Endothelial cell (in vitro differentiated cells): ENCODE data around the gene DISC1. TPM values are rescaled to one million over a fixed set of nuclear protein-coding genes. Genes with fewer than 3 reads are reported as not detected.

ENCODE experiments used
- DNase-seq: peaks from one replicate; pipeline ENCODE4 v3.0.0; 2021; ENCODE audit warnings: low spot score
- H3K27ac Mint-ChIP-seq: one replicate; pipeline ENCODE4 v1.8.0; 2021; ENCODE audit warnings: mixed read lengths, inconsistent platforms; ENCODE audit not compliant: unreplicated experiment
- H3K27me3 Mint-ChIP-seq: one replicate; pipeline ENCODE4 v1.8.0; 2021; ENCODE audit warnings: mild to moderate bottlenecking, moderate library complexity, mixed read lengths, inconsistent platforms; ENCODE audit not compliant: unreplicated experiment
- H3K36me3 Mint-ChIP-seq: one replicate; pipeline ENCODE4 v1.8.0; 2021; ENCODE audit warnings: mild to moderate bottlenecking, low read depth, mixed read lengths, inconsistent platforms; ENCODE audit not compliant: unreplicated experiment
- H3K4me1 Mint-ChIP-seq: one replicate; pipeline ENCODE4 v1.8.0; 2021; ENCODE audit warnings: mild to moderate bottlenecking, mixed read lengths, inconsistent platforms; ENCODE audit not compliant: unreplicated experiment
- H3K4me3 Mint-ChIP-seq: one replicate; pipeline ENCODE4 v1.8.0; 2021; ENCODE audit warnings: mild to moderate bottlenecking, mixed read lengths, inconsistent platforms; ENCODE audit not compliant: unreplicated experiment
- H3K9me3 Mint-ChIP-seq: one replicate; pipeline ENCODE4 v1.8.0; 2021; ENCODE audit warnings: mixed read lengths, inconsistent platforms; ENCODE audit not compliant: unreplicated experiment
- CTCF ChIP-seq: fragments of 200-600 bp; sonication (generic); IDR thresholded peaks from one replicate; pipeline ENCODE4 v1.5.0; 2021; ENCODE audit warnings: antibody characterized with exemption; ENCODE audit not compliant: unreplicated experiment
- total RNA-seq: library from RNA; stranded (reverse); fragmentation: NEBNext Ultra II Directional; extraction: Animal tissue kit (Norgen Biotek cat#: 25700); gene quantifications from one replicate; pipeline ENCODE4 v1.2.1, GENCODE V29; 2021; ENCODE audit not compliant: unreplicated experiment

DISC1 gene
- total RNA-seq, 1 donor from 2014 or later = 82.5 TPM

DNA sequence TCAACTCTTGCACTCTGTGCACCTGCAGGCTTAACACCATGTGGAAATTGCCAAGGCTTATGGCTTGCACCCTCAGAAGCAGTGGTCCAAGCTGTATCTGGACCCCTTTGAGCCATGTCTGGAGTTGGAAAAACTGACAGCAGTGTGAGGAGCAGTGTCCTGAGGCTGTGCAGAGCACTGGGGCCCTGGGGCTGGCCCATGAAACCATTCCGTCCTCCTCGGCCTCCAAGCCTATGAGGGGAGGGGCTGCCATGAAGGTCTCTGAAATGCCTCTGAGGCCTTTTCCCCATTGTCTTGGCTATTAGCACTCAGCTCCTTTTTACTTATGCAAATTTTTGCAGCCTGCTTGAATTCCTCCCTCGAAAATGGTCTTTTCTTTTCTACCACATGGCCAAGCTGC is 126.7 kb downstream of the DISC1 start:
- no peak for DNase-seq
- H3K4me3 Mint-ChIP-seq = peak overlapping the region; percentile 79
- H3K27me3 Mint-ChIP-seq = peaks cover 2% of the 10 kb centered on the region
- H3K27ac Mint-ChIP-seq = no peak overlapping the region
- peaks cover 3% of the 10 kb centered on the region for H3K4me1 Mint-ChIP-seq
- peaks cover 7% of the 10 kb centered on the region for H3K9me3 Mint-ChIP-seq
- TF ChIP-seq CTCF = no peak
- H3K36me3 Mint-ChIP-seq = peaks cover 63% of the 10 kb centered on the region

GRCh38 chr1:231757101-231757404 is 130.5 kb downstream of the DISC1 start:
- H3K4me3 Mint-ChIP-seq = no peak overlapping the region
- peak; percentile 20 for TF ChIP-seq CTCF
- DNase-seq = no peak
- H3K27ac Mint-ChIP-seq = no peak overlapping the region
- peaks cover under 1% of the 10 kb centered on the region for H3K27me3 Mint-ChIP-seq
- peaks cover 8% of the 10 kb centered on the region for H3K4me1 Mint-ChIP-seq
- peaks cover 63% of the 10 kb centered on the region for H3K36me3 Mint-ChIP-seq
- H3K9me3 Mint-ChIP-seq = peaks cover 6% of the 10 kb centered on the region

DNA sequence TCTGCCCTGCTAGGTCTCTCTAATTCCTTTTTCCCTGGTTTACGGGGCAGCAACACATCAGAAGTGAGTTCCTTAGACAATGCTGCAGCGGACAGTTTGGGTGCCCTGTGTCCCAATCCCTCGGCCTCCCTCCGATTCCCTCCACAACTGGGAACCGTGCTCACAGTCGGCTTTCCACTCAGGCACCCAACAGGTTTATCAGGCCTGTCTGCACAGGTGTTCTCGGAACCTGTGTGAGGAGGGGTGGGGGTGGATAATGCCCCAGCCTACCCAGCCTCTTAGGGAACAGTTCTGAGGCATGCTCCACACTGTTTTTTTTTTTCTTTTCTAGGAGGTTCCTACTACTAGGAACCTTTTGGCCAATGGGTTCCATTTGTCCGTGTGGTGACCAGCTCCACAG is 131.2 kb downstream of the DISC1 start:
- H3K9me3 Mint-ChIP-seq = no peaks in the 10 kb centered on the region
- no peak for DNase-seq
- H3K36me3 Mint-ChIP-seq = peaks cover 63% of the 10 kb centered on the region
- no peak overlapping the region for H3K4me3 Mint-ChIP-seq
- peaks cover 10% of the 10 kb centered on the region for H3K4me1 Mint-ChIP-seq
- peaks cover 2% of the 10 kb centered on the region for H3K27me3 Mint-ChIP-seq
- no peak overlapping the region for H3K27ac Mint-ChIP-seq
- TF ChIP-seq CTCF = no peak

- Mint-ChIP-seq H3K9me3 (no peaks in the 10 kb centered on the region), H3K27me3 (peaks cover 2% of the 10 kb centered on the region), H3K36me3 (peaks cover 33% of the 10 kb centered on the region), H3K4me3 (no peak overlapping the region), H3K4me1 (peaks cover 13% of the 10 kb centered on the region), H3K27ac (no peak overlapping the region)
- DNase-seq = no peak
- TF ChIP-seq CTCF = no peak
Observed at GRCh38 chr1:231761252-231761651, 134.7 kb downstream of the DISC1 start.

- no peak for DNase-seq
- Mint-ChIP-seq H3K9me3 (no peaks in the 10 kb centered on the region), H3K4me1 (peaks cover 13% of the 10 kb centered on the region), H3K27me3 (peaks cover 2% of the 10 kb centered on the region), H3K36me3 (peaks cover 33% of the 10 kb centered on the region), H3K27ac (no peak overlapping the region), H3K4me3 (peak overlapping the region; percentile 18)
- no peak for TF ChIP-seq CTCF
Observed at GRCh38 chr1:231761747-231762541, 135.4 kb downstream of the DISC1 start.
